K562 (cell line): ENCODE results near the gene TFAP2A.

Experiments used
- CTCF ChIP-seq, 3 experiments: IDR thresholded peaks in 2 of 3; conservative IDR thresholded peaks in 1 of 3; 2 replicates each; pipeline ENCODE4 v1.5.1; 2011 to 2012; ENCODE audit warnings: low read length in 3 of 3, mild to moderate bottlenecking in 3 of 3, control low read depth in 2 of 3, improper control_type of control experiment in 1 of 3, inconsistent platforms in 1 of 3, low read depth in 1 of 3, mixed read lengths in 1 of 3, moderate library complexity in 1 of 3; ENCODE audit not compliant: insufficient read depth in 2 of 3
- ELF4 ChIP-seq: fragments of 450-650 bp; formaldehyde crosslinking; IDR thresholded peaks from 2 replicates; pipeline ENCODE4 v1.4.0; 2022; ENCODE audit warnings: missing genetic modification characterization
- TGIF2 ChIP-seq: sonication (generic); formaldehyde crosslinking; IDR thresholded peaks from 2 replicates; pipeline ENCODE4 v1.8.1; 2022; ENCODE audit warnings: mild to moderate bottlenecking, missing genetic modification reagents, moderate library complexity
- ZNF143 ChIP-seq: sonication (generic); formaldehyde crosslinking; IDR thresholded peaks from 2 replicates; pipeline ENCODE4 v1.9.0; 2022; ENCODE audit warnings: mild to moderate bottlenecking, missing genetic modification reagents

GRCh38 chr6:10463491-10464481 is 48.9 kb upstream of the TFAP2A start:
- TF ChIP-seq ZNF143 (CRISPR knock-in tag) (no peak), ELF4 (CRISPR knock-in tag) (no peak), CTCF (IDR thresholded peaks at IDR 0.05 in 2 of 3, conservative IDR thresholded peaks at IDR 0.05 in 1 of 3; ENCODE audit: insufficient read depth in 2 of 3, low read depth in 1 of 3, low read length in 3 of 3) (no peak), TGIF2 (CRISPR knock-in tag) (no peak)
